GM21529 (cell line): Measurements from ENCODE around the gene SMC5.

ENCODE experiments used
- ATAC-seq: cut with Tn5 transposase; IDR thresholded peaks from one replicate; pipeline ENCODE4 v1.9.1; 2021; ENCODE audit not compliant: unreplicated experiment

The SMC5 gene

DNA sequence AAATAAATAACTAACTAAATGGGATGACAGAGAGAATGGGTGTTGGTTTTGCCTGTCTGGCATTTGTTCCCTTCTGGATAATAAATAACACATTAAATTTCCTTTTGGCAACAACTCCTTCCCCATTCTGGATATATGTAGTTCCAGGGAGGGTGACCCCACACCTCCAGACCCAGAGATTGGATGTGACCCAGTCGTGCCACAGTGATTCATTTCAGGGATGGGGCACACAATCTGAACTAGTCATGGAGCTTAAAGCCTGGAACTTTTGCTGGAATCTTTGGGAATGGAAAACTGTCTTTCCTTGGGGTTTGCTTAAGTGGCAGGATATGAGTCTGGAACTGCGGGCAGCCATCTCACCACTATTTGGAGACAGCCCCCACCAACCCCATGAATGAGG lies 144.4 kb downstream of the SMC5 start:
- ATAC-seq = no peak

DNA sequence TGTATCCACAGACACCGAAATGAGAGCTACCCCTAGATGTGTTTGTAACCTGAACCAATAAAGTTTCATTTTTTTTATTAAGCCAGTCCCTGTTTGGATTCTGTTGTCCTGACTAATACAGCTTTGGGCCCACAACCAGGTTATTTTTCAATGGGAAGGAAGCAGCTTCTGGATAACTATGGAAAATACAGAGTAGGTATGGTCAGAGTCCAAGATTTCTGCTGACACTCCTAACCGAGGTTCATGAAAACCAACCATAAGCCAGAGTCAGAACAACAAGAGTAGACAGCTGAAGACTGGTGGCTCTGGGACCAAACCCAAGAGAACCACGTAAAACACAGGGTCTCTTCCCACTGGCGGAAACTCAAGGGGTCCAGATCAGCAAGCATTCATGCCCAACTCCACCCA lies 144.8 kb downstream of the SMC5 start:
- ATAC-seq = no peak

DNA sequence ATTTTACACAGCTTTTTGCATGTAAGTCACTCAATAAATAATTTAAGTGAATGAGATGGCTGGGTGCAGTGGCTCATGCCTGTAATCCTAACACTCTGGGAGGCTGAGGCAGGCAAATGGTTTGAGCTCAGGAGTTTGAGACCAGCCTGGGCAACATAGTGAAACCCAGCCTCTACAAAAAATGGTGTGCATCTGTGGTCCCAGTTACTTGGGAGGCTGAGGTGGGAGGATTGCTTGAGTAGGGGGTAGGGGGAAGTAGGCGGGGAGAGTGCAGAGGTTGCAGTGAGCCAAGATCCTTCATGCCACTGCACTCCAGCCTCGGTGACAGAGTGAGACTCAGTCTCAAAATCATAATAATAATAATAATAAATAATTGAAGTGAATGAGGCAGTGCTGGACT lies 145.5 kb downstream of the SMC5 start:
- no peak for ATAC-seq
